ENCODE data around the gene ZFP36L2.

ZFP36L2 gene

GRCh38 chr2:43186321-43186678 lies 40.1 kb downstream of the ZFP36L2 start:
- no peak for ATAC-seq
- no peak for DNase-seq

- ATAC-seq (peak; percentile 30), DNase-seq (no peak)
Observed at GRCh38 chr2:43185146-43185545, 41.3 kb downstream of the ZFP36L2 start.

- peak; percentile 55 for DNase-seq
Observed at GRCh38 chr2:43184339-43184895, 42.0 kb downstream of the ZFP36L2 start.

GRCh38 chr2:43183743-43184142 lies 42.7 kb downstream of the ZFP36L2 start:
- no peak for DNase-seq
- ATAC-seq, result no peak

More at GRCh38 chr2:43184339-43184895, 42.0 kb downstream of the ZFP36L2 start:
- peak; percentile 97 for ATAC-seq

GRCh38 chr2:43180897-43181296 lies 45.5 kb downstream of the ZFP36L2 start:
- ATAC-seq (no peak), DNase-seq (no peak)

- no peak for DNase-seq
- no peak for ATAC-seq
Observed at GRCh38 chr2:43179942-43180341, 46.5 kb downstream of the ZFP36L2 start.

GRCh38 chr2:43178602-43179542 lies 47.5 kb downstream of the ZFP36L2 start:
- ATAC-seq (no peak), DNase-seq (no peak)

- ATAC-seq, result no peak
- DNase-seq, result no peak
Observed at GRCh38 chr2:43178055-43178598, 48.3 kb downstream of the ZFP36L2 start.

- DNase-seq, result no peak
Observed at GRCh38 chr2:43176449-43176848, 50.0 kb downstream of the ZFP36L2 start.

GRCh38 chr2:43175876-43176275 lies 50.5 kb downstream of the ZFP36L2 start:
- no peak for ATAC-seq
- no peak for DNase-seq

More at GRCh38 chr2:43176449-43176848, 50.0 kb downstream of the ZFP36L2 start:
- no peak for ATAC-seq

- no peak for DNase-seq
- no peak for ATAC-seq
Observed at GRCh38 chr2:43175020-43175441, 51.4 kb downstream of the ZFP36L2 start.

- DNase-seq (peak; percentile 83), ATAC-seq (peak; percentile 86)
Observed at GRCh38 chr2:43174368-43174916, 52.0 kb downstream of the ZFP36L2 start.

Data from stimulated activated naive CD8-positive, alpha-beta T cell treated with anti-CD3 and anti-CD28 coated beads, Interleukin-15, Interleukin-2, amounts not matched to agents 100 U/mL and 50 U/mL, for 24 hours (primary cell).